ENCODE results near the gene CFD. TPM values are rescaled to one million over a fixed set of nuclear protein-coding genes. Genes with fewer than 3 reads are reported as not detected.
"Not testable (repeated sequence)": the region's sequence is repeated elsewhere in the genome, so short reads cannot be mapped to it uniquely, and the experiment has no call there.

CFD gene
- total RNA-seq, 4 donors from 2014 or later: 3.2 to 233 (median 50.2) TPM

DNA sequence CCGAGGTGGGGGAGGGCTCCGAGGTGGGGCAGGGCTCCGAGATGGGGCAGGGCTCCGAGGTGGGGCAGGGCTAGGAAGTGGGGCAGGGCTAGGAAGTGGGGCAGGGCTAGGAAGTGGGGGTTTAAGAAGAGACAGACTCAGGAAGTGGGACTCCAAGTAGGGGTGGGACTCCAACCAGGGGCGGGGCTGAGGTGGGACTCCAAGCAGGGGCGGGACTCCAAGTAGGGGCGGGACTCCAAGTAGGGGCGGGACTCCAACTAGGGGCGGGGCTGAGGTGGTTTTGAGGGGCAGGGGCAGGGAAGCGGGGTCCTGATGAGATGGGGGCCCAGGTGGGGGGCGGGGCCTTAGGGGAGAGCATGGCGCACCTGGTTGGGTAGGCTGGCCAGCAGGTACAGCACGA is 13.6 kb downstream of the CFD start:
- TF ChIP-seq, protein P1, sequence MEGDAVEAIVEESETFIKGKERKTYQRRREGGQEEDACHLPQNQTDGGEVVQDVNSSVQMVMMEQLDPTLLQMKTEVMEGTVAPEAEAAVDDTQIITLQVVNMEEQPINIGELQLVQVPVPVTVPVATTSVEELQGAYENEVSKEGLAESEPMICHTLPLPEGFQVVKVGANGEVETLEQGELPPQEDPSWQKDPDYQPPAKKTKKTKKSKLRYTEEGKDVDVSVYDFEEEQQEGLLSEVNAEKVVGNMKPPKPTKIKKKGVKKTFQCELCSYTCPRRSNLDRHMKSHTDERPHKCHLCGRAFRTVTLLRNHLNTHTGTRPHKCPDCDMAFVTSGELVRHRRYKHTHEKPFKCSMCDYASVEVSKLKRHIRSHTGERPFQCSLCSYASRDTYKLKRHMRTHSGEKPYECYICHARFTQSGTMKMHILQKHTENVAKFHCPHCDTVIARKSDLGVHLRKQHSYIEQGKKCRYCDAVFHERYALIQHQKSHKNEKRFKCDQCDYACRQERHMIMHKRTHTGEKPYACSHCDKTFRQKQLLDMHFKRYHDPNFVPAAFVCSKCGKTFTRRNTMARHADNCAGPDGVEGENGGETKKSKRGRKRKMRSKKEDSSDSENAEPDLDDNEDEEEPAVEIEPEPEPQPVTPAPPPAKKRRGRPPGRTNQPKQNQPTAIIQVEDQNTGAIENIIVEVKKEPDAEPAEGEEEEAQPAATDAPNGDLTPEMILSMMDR (IDR thresholded peaks at IDR 0.05): no peak
- TF ChIP-seq POLR2A (IDR thresholded peaks at IDR 0.05): no peak
- no peaks in the 10 kb centered on the region for H3K36me3 ChIP-seq
- no peak overlapping the region for H3K4me3 ChIP-seq

DNA sequence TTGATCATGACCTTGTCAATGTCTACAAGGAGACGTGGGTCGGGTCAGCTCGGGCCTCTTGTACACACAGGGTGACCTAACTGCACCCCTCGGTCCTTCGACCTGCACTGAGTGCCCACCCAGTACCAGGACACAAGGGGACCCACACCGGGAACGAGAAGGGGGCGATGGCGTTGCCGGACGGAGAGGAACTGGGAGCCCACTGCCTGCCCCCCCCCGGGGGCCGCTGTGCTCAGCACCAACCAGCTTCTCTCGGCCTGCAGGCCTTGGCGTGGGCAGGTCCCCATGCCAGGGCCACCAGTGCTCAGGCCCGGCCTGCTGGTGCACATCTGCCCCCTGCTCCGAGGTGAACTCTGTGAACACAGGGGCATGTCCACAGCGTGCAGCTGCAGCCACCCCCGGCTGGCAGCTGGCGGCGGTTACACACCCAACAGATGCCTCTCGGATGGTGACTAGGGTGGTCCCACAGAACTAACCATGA is 14.1 kb downstream of the CFD start:
- no peaks in the 10 kb centered on the region for H3K27me3 ChIP-seq
- H3K27ac ChIP-seq: no peak overlapping the region
- no peak for DNase-seq
- peaks cover 5 to 15% of the 10 kb centered on the region in 2 donors for H3K4me1 ChIP-seq
- no peaks in the 10 kb centered on the region for H3K36me3 ChIP-seq
- H3K4me3 ChIP-seq: no peak overlapping the region
- H3K9me3 ChIP-seq: no peaks in the 10 kb centered on the region
- intact Hi-C loops (cut with DNase I; ENCODE audit: low total_unique reads): no loop called here
- TF ChIP-seq, protein P1 (IDR thresholded peaks at IDR 0.05): no peak
- no peak for TF ChIP-seq POLR2A (IDR thresholded peaks at IDR 0.05)

More for the DNA sequence above, 13.6 kb downstream of the CFD start:
- Histone ChIP-seq H3K4me1 (peaks cover 5 to 17% of the 10 kb centered on the region in 2 donors), H3K27ac (no peak overlapping the region), H3K9me3 (no peaks in the 10 kb centered on the region), H3K27me3 (no peaks in the 10 kb centered on the region)
- no peak for DNase-seq
- intact Hi-C loops (cut with DNase I; ENCODE audit: low total_unique reads): no loop called here

DNA sequence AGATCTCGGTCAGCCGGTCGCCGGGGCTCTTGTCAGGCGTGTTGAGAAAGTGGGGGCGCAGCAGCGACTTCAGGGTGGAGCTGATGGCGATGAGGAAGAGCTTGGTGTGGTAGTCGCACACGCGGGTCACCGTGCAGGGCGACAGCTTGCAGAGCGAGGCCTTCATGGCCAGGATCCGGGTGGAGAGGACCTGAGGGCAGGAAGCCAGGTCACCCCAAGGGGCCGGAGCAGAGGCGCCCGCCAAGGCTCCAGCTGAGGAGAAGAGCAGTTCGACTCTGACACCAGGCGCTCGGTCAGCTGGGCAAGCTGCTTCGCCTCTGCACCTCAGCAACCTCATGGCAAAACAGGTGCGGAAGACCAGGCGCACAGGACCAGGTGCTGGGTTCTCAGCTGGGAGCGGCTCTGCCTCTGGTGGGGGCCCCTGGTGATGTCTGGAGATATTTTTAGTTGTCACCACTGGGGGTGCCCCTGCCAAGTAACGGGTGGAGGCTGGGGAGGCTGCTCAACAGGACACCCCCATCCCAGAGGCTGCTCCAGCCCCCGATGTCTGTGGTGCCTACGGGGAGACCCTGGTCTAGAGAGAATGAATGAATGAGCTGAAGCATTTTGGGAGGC is 15.9 kb downstream of the CFD start:
- Histone ChIP-seq H3K27ac (no peak overlapping the region), H3K9me3 (no peaks in the 10 kb centered on the region), H3K4me3 (no peak overlapping the region), H3K4me1 (peaks cover 0 to 8% of the 10 kb centered on the region in 2 donors), H3K27me3 (no peaks in the 10 kb centered on the region), H3K36me3 (no peaks in the 10 kb centered on the region)
- TF ChIP-seq, protein P1 (IDR thresholded peaks at IDR 0.05): no peak
- intact Hi-C loops (cut with DNase I; ENCODE audit: low total_unique reads): no loop called here
- no peak for DNase-seq

DNA sequence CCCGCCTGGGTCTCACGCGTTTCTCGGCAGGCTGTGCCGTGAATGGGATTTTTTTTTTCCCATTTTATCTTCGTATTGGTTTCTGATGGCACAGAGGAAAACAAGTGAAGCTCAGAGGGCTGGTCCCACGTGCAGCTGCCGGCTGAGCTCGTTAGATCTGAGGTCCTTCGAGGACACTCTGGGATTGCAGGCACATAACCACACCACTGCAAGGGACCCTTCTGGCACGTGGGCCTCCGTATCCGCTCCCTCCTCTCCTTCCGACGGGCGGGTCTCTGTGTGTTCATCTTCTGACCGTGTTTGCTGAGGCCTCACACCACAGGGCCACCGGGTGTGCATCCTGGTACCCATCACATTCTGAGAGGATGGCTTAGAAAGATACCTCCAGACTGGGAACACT is 16.6 kb downstream of the CFD start:
- no peak for DNase-seq
- H3K36me3 ChIP-seq: no peaks in the 10 kb centered on the region
- TF ChIP-seq, protein P1 (IDR thresholded peaks at IDR 0.05): no peak
- TF ChIP-seq POLR2A (IDR thresholded peaks at IDR 0.05): no peak
- peaks cover 0 to 8% of the 10 kb centered on the region in 2 donors for H3K4me1 ChIP-seq
- intact Hi-C loops (cut with DNase I; ENCODE audit: low total_unique reads): no loop called here
- no peak overlapping the region for H3K27ac ChIP-seq
- no peaks in the 10 kb centered on the region for H3K9me3 ChIP-seq
- no peaks in the 10 kb centered on the region for H3K27me3 ChIP-seq
- H3K4me3 ChIP-seq: no peak overlapping the region

DNA sequence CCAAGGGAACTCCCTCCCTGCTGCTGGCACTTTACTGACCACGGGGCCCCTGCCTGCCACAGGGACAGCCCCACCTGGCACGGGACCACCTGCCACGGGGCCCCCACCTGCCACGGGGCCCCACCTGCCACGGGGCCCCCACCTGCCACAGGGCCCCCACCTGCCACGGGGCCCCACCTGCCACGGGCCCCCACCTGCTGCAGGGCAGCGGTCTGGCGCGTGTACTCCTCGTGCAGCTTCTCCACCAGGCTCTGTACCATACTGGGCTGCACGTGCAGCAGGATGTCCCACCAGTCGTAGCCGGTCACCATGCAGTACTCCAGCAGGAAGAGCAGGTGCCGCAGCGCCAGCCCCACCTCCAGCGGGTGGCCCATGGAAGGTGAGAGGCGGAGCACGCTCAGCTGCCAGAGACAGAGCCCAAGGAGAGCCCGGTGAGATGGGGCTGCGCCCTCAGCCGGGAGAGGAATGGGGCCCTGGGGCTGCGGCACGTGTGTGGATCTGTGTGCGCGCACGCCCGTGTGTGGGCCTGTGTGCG is 17.4 kb downstream of the CFD start:
- TF ChIP-seq, protein P1 (IDR thresholded peaks at IDR 0.05): no peak
- Histone ChIP-seq H3K4me1 (peaks cover 0 to 8% of the 10 kb centered on the region in 2 donors), H3K4me3 (no peak overlapping the region), H3K27ac (no peak overlapping the region), H3K36me3 (no peaks in the 10 kb centered on the region), H3K27me3 (no peaks in the 10 kb centered on the region), H3K9me3 (no peaks in the 10 kb centered on the region)
- no peak for DNase-seq
- intact Hi-C loops (cut with DNase I; ENCODE audit: low total_unique reads): no loop called here

DNA sequence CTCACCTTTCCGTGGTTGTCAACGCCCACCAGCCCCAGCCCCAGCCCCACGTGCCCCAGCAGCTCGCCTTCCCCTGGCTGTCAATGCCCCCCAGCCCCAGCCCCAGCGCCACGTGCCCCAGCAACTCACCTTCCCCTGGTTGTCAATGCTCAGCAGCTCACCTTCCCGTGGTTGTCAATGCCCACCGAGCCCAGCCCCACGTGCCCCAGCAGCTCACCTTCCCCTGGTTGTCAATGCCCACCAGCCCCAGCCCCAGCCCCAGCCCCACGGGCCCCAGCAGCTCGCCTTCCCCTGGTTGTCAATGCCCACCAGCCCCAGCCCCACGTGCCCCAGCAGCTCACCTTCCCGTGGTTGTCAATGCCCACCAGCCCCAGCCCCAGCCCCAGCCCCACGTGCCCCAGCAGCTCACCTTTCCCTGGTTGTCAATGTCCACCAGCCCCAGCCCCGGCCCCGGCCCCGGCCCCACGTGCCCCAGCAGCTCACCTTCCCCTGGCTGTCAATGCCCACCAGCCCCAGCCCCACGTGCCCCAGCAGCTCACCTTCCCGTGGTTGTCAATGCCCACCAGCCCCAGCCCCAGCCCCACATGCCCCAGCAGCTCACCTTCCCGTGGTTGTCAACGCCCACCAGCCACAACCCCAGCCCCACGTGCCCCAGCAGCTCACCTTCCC is 18.7 kb downstream of the CFD start:
- intact Hi-C loops (cut with DNase I; ENCODE audit: low total_unique reads): not testable (repeated sequence)

DNA sequence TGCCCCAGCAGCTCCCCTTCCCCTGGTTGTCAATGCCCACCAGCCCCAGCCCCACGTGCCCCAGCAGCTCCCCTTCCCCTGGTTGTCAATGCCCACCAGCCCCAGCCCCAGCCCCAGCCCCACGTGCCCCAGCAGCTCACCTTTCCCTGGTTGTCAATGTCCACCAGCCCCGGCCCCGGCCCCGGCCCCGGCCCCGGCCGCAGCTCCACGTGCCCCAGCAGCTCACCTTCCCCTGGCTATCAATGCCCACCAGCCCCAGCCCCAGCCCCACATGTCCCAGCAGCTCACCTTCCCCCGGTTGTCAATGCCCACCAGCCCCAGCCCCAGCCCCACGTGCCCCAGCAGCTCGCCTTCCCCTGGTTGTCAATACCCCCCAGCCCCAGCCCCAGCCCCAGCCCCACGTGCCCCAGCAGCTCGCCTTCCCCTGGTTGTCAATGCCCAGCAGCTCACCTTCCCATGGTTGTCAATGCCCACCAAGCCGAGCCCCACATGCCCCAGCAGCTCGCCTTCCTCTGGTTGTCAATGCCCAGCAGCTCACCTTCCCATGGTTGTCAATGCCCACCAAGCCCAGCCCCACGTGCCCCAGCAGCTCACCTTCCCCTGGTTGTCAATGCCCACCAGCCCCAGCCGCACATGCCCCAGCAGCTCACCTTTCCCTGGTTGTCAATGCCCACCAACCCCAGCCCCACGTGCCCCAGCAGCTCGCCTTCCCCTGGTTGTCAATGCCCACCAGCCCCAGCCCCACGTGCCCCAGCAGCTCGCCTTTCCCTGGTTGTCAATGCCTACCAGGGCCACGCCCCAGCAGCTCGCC is 19.5 kb downstream of the CFD start:
- H3K27me3 ChIP-seq; H3K9me3 ChIP-seq; DNase-seq; H3K27ac ChIP-seq; H3K4me3 ChIP-seq; H3K4me1 ChIP-seq; H3K36me3 ChIP-seq; intact Hi-C loops (cut with DNase I; ENCODE audit: low total_unique reads): not testable (repeated sequence)

More for the DNA sequence above, 18.7 kb downstream of the CFD start:
- not testable (repeated sequence) for H3K4me3 ChIP-seq, DNase-seq, H3K36me3 ChIP-seq, H3K9me3 ChIP-seq, H3K27me3 ChIP-seq, H3K4me1 ChIP-seq, H3K27ac ChIP-seq
